GM19463 (cell line): ENCODE results near the gene ADD3.
A peak's percentile ranks its signal among the peaks of the same experiment; 100 is the strongest.

Experiments used
- ATAC-seq: cut with Tn5 transposase; IDR thresholded peaks from one replicate; pipeline ENCODE4 v1.9.1; 2021; ENCODE audit warnings: mild to moderate bottlenecking, moderate library complexity; ENCODE audit not compliant: unreplicated experiment

The ADD3 gene

GRCh38 chr10:110007701-110008517 is at the start of gene ADD3:
ADD3 (plus strand) TSS chr10:110007984; CDS start chr10:110100654, 92,670 bp downstream.
- ATAC-seq: peak; percentile 52

- ATAC-seq: no peak
These were observed 49.7 kb upstream of the ADD3 start for GRCh38 chr10:109958059-109958458.

- ATAC-seq: no peak
These were observed 48.3 kb upstream of the ADD3 start for GRCh38 chr10:109959259-109960145.

GRCh38 chr10:109960682-109961081 is 47.1 kb upstream of the ADD3 start:
- ATAC-seq: no peak

- ATAC-seq: no peak
These were observed 46.4 kb upstream of the ADD3 start for GRCh38 chr10:109961174-109962001.

GRCh38 chr10:109962247-109962646 is 45.5 kb upstream of the ADD3 start:
- ATAC-seq: no peak

GRCh38 chr10:109963439-109963838 is 44.3 kb upstream of the ADD3 start:
- ATAC-seq: no peak

GRCh38 chr10:109964318-109964717 is 43.5 kb upstream of the ADD3 start:
- no peak for ATAC-seq

- no peak for ATAC-seq
These were observed 40.6 kb upstream of the ADD3 start for GRCh38 chr10:109966961-109967738.

- ATAC-seq: no peak
These were observed 40.1 kb upstream of the ADD3 start for GRCh38 chr10:109967739-109968088.

GRCh38 chr10:109968953-109969759 is 38.6 kb upstream of the ADD3 start:
- no peak for ATAC-seq

GRCh38 chr10:109969760-109970346 is 37.9 kb upstream of the ADD3 start:
- ATAC-seq: no peak

GRCh38 chr10:109971634-109972033 is 36.1 kb upstream of the ADD3 start:
- no peak for ATAC-seq

- no peak for ATAC-seq
These were observed 35.3 kb upstream of the ADD3 start for GRCh38 chr10:109972372-109973001.

GRCh38 chr10:109973326-109973829 is 34.4 kb upstream of the ADD3 start:
- ATAC-seq: no peak

GRCh38 chr10:109974504-109975191 is 33.1 kb upstream of the ADD3 start:
- no peak for ATAC-seq

- ATAC-seq: no peak
These were observed 32.3 kb upstream of the ADD3 start for GRCh38 chr10:109975244-109976190.
